Measurements from ENCODE around the gene ARID1B. TPM values are rescaled to one million over a fixed set of nuclear protein-coding genes. Genes with fewer than 3 reads are reported as not detected.
A peak's percentile ranks its signal among the peaks of the same experiment; 100 is the strongest.

Gene ARID1B
- total and polyA plus RNA-seq, 2 of the 13 experiments (the other 11 are each of a cell fraction or from before 2014, with no cell fraction given): 20.1 to 32.6 TPM

DNA sequence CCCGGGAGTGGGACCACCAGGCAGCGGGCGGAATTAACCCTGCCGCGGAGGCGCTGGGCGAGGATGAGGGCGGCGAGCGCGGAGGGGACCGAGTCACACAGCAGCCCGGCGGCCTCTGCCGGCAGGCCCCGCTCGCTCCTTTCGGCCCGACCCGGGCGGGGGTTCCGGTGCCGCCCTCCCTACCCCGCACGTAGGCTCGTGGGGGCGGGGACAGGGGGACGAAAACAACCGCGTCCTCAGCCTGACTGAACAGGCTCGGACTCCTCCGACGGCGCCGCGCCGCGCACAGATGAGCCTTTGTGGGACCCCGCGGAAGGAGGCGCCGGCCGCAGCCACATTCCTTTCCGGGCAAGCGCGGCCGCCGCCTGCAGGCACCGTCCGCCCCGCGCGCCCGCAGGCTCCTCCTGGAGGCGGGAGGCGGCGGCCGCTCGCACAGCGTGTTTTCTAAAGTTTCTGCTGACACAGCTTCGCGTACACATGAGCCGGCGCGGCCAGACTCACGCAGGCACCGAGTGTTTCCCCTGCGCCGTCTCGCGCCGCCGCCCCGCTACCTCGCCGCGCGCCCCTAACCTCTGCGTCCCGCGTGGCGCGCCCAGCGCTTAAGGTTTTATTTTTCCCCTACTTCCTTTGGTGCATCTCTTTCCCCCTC lies 244.3 kb downstream of the ARID1B start (continued):
- TF ChIP-seq, protein P1, sequence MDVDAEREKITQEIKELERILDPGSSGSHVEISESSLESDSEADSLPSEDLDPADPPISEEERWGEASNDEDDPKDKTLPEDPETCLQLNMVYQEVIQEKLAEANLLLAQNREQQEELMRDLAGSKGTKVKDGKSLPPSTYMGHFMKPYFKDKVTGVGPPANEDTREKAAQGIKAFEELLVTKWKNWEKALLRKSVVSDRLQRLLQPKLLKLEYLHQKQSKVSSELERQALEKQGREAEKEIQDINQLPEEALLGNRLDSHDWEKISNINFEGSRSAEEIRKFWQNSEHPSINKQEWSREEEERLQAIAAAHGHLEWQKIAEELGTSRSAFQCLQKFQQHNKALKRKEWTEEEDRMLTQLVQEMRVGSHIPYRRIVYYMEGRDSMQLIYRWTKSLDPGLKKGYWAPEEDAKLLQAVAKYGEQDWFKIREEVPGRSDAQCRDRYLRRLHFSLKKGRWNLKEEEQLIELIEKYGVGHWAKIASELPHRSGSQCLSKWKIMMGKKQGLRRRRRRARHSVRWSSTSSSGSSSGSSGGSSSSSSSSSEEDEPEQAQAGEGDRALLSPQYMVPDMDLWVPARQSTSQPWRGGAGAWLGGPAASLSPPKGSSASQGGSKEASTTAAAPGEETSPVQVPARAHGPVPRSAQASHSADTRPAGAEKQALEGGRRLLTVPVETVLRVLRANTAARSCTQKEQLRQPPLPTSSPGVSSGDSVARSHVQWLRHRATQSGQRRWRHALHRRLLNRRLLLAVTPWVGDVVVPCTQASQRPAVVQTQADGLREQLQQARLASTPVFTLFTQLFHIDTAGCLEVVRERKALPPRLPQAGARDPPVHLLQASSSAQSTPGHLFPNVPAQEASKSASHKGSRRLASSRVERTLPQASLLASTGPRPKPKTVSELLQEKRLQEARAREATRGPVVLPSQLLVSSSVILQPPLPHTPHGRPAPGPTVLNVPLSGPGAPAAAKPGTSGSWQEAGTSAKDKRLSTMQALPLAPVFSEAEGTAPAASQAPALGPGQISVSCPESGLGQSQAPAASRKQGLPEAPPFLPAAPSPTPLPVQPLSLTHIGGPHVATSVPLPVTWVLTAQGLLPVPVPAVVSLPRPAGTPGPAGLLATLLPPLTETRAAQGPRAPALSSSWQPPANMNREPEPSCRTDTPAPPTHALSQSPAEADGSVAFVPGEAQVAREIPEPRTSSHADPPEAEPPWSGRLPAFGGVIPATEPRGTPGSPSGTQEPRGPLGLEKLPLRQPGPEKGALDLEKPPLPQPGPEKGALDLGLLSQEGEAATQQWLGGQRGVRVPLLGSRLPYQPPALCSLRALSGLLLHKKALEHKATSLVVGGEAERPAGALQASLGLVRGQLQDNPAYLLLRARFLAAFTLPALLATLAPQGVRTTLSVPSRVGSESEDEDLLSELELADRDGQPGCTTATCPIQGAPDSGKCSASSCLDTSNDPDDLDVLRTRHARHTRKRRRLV (CRISPR knock-in tag; IDR thresholded peaks at IDR 0.05): peak; percentile 44; the same call in 1 of the 2 replicates
- TF ChIP-seq ARHGAP35 (CRISPR knock-in tag; IDR thresholded peaks at IDR 0.05; ENCODE audit: borderline replicate concordance) (peak; percentile 82; the same call in 1 of the 2 replicates), FOXA1 (IDR thresholded peaks at IDR 0.05) (no peak), FOXA1 (CRISPR knock-in tag; IDR thresholded peaks at IDR 0.05) (no peak; the same call in 1 of the 2 replicates), ZNF17 (CRISPR knock-in tag; IDR thresholded peaks at IDR 0.05) (0 out of 2 replicates have a peak, but pooled peaks have one; percentile 85), SYNCRIP (IDR thresholded peaks at IDR 0.05; ENCODE audit: insufficient read depth, low read depth, low read length) (no peak), ZNF569 (CRISPR knock-in tag; IDR thresholded peaks at IDR 0.05; ENCODE audit: borderline replicate concordance) (0 out of 2 replicates have a peak, but pooled peaks have one; percentile 32), ZNF230 (CRISPR knock-in tag; IDR thresholded peaks at IDR 0.05) (peak; percentile 59; the same call in 1 of the 2 replicates), HIVEP1 (CRISPR knock-in tag; IDR thresholded peaks at IDR 0.05) (peak; percentile 19; the same call in 1 of the 2 replicates), NFE2 (CRISPR knock-in tag; IDR thresholded peaks at IDR 0.05) (no peak), TBX3 (IDR thresholded peaks at IDR 0.05; ENCODE audit: borderline replicate concordance) (peak; percentile 45; the same call in 1 of the 2 replicates), ZNF253 (CRISPR knock-in tag; IDR thresholded peaks at IDR 0.05; ENCODE audit: borderline replicate concordance) (no peak), ZNF263 (CRISPR knock-in tag; IDR thresholded peaks at IDR 0.05) (peak; percentile 75), ZNF816 (CRISPR knock-in tag; IDR thresholded peaks at IDR 0.05; ENCODE audit: borderline replicate concordance) (peak; percentile 87; the same call in 1 of the 2 replicates), NFKB2 (CRISPR knock-in tag; IDR thresholded peaks at IDR 0.05; ENCODE audit: borderline replicate concordance) (peak; percentile 94), GABPB1 (CRISPR knock-in tag; IDR thresholded peaks at IDR 0.05) (peak; percentile 94)
- TF ChIP-seq, protein P2, sequence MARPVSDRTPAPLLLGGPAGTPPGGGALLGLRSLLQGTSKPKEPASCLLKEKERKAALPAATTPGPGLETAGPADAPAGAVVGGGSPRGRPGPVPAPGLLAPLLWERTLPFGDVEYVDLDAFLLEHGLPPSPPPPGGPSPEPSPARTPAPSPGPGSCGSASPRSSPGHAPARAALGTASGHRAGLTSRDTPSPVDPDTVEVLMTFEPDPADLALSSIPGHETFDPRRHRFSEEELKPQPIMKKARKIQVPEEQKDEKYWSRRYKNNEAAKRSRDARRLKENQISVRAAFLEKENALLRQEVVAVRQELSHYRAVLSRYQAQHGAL (CRISPR knock-in tag; IDR thresholded peaks at IDR 0.05; ENCODE audit: not compliant biosample characterization): peak; percentile 40
- TF ChIP-seq, protein P3, sequence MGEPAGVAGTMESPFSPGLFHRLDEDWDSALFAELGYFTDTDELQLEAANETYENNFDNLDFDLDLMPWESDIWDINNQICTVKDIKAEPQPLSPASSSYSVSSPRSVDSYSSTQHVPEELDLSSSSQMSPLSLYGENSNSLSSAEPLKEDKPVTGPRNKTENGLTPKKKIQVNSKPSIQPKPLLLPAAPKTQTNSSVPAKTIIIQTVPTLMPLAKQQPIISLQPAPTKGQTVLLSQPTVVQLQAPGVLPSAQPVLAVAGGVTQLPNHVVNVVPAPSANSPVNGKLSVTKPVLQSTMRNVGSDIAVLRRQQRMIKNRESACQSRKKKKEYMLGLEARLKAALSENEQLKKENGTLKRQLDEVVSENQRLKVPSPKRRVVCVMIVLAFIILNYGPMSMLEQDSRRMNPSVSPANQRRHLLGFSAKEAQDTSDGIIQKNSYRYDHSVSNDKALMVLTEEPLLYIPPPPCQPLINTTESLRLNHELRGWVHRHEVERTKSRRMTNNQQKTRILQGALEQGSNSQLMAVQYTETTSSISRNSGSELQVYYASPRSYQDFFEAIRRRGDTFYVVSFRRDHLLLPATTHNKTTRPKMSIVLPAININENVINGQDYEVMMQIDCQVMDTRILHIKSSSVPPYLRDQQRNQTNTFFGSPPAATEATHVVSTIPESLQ (CRISPR knock-in tag; conservative IDR thresholded peaks at IDR 0.05): no peak; the same call in 1 of the 2 replicates
- TF ChIP-seq, protein P4, sequence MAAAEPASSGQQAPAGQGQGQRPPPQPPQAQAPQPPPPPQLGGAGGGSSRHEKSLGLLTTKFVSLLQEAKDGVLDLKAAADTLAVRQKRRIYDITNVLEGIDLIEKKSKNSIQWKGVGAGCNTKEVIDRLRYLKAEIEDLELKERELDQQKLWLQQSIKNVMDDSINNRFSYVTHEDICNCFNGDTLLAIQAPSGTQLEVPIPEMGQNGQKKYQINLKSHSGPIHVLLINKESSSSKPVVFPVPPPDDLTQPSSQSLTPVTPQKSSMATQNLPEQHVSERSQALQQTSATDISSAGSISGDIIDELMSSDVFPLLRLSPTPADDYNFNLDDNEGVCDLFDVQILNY (CRISPR knock-in tag; conservative IDR thresholded peaks at IDR 0.05): no peak; the same call in 1 of the 2 replicates
- TF ChIP-seq, protein P5, sequence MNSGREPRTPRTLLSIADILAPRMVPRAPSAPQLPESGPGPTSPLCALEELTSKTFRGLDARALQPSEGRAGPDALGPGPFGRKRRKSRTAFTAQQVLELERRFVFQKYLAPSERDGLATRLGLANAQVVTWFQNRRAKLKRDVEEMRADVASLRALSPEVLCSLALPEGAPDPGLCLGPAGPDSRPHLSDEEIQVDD (CRISPR knock-in tag; IDR thresholded peaks at IDR 0.05; ENCODE audit: borderline replicate concordance): peak; percentile 91; the same call in 1 of the 2 replicates
